Measurements from ENCODE around the gene ERICH2. TPM values are rescaled to one million over a fixed set of nuclear protein-coding genes. Genes with fewer than 3 reads are reported as not detected.

The ERICH2 gene
- total RNA-seq, 1 donor from 2014 or later = 0.86 TPM

- DNase-seq (ENCODE audit: low spot score) = no peak
These were observed 72.6 kb downstream of the ERICH2 start for GRCh38 chr2:170842785-170843184.

- DNase-seq (ENCODE audit: low spot score) = no peak
These were observed 73.5 kb downstream of the ERICH2 start for GRCh38 chr2:170843656-170844055.

GRCh38 chr2:170845343-170845742 lies 75.2 kb downstream of the ERICH2 start:
- no peak for DNase-seq (ENCODE audit: low spot score)

GRCh38 chr2:170846314-170846713 lies 76.1 kb downstream of the ERICH2 start:
- no peak for DNase-seq (ENCODE audit: low spot score)

- no peak for DNase-seq (ENCODE audit: low spot score)
These were observed 77.5 kb downstream of the ERICH2 start for GRCh38 chr2:170847716-170848115.

Other genes starting within 250 kb of the ERICH2 start
- gene SP5, start 55.0 kb upstream of the ERICH2 start, total RNA-seq = 1.8 TPM
- not detected for gene GAD1, start 46.5 kb downstream of the ERICH2 start, total RNA-seq
- gene GORASP2, start 158.9 kb downstream of the ERICH2 start, total RNA-seq = 71.9 TPM

Measured in mucosa of gallbladder (tissue), 1 donor.